ENCODE data around the gene GLRX.

The GLRX gene

GRCh38 chr5:95808013-95808685 lies 14.4 kb downstream of the GLRX start:
- no peak for TF ChIP-seq EZH2phosphoT487 (conservative IDR thresholded peaks at IDR 0.05; ENCODE audit: low read length)
- TF ChIP-seq CTCF (IDR thresholded peaks at IDR 0.05; ENCODE audit: insufficient read depth, low read length, poor library complexity, severe bottlenecking), result no peak
- Histone ChIP-seq H3K27ac (ENCODE audit: low read depth, low read length) (0 out of 2 replicates have a peak overlapping the region, but pooled peaks have one; percentile 11), H3K9me3 (ENCODE audit: insufficient read depth, low read length) (no peaks in the 10 kb centered on the region), H3K36me3 (ENCODE audit: low read length) (no peaks in the 10 kb centered on the region), H3K9ac (ENCODE audit: low read length) (peak overlapping the region; percentile 18; the same call in 1 of the 2 replicates), H3F3A (ENCODE audit: insufficient read depth) (no peaks in the 10 kb centered on the region), H2AFZ (ENCODE audit: low read depth, low read length, severe bottlenecking) (peak overlapping the region; percentile 65), H3K79me2 (ENCODE audit: insufficient read depth, low read length) (no peaks in the 10 kb centered on the region), H3K27me3 (ENCODE audit: low read length) (no peaks in the 10 kb centered on the region), H4K20me1 (ENCODE audit: low read depth, low read length) (no peaks in the 10 kb centered on the region), H3K4me3 (ENCODE audit: insufficient read depth, low read length, poor library complexity, severe bottlenecking) (peak overlapping the region; percentile 2), H3K9me2 (replicated peaks; ENCODE audit: insufficient read depth, low read length) (no peaks in the 10 kb centered on the region), H3K4me2 (ENCODE audit: low read depth, low read length, poor library complexity, severe bottlenecking) (peak overlapping the region; percentile 62)

- H3K27ac ChIP-seq (ENCODE audit: low read depth, low read length), result no peak overlapping the region
- H3K9me2 ChIP-seq (replicated peaks; ENCODE audit: insufficient read depth, low read length), result no peaks in the 10 kb centered on the region
- no peaks in the 10 kb centered on the region for H3K9me3 ChIP-seq (ENCODE audit: insufficient read depth, low read length)
- no peak overlapping the region for H2AFZ ChIP-seq (ENCODE audit: low read depth, low read length, severe bottlenecking)
- H4K20me1 ChIP-seq (ENCODE audit: low read depth, low read length), result no peaks in the 10 kb centered on the region
- no peaks in the 10 kb centered on the region for H3K79me2 ChIP-seq (ENCODE audit: insufficient read depth, low read length)
- no peak for TF ChIP-seq EZH2phosphoT487 (conservative IDR thresholded peaks at IDR 0.05; ENCODE audit: low read length)
- TF ChIP-seq CTCF (IDR thresholded peaks at IDR 0.05; ENCODE audit: insufficient read depth, low read length, poor library complexity, severe bottlenecking), result no peak
- no peak overlapping the region for H3K9ac ChIP-seq (ENCODE audit: low read length)
- no peak overlapping the region for H3K4me2 ChIP-seq (ENCODE audit: low read depth, low read length, poor library complexity, severe bottlenecking)
- H3K27me3 ChIP-seq (ENCODE audit: low read length), result no peaks in the 10 kb centered on the region
- H3K36me3 ChIP-seq (ENCODE audit: low read length), result no peaks in the 10 kb centered on the region
- no peak overlapping the region for H3K4me3 ChIP-seq (ENCODE audit: insufficient read depth, low read length, poor library complexity, severe bottlenecking)
- no peaks in the 10 kb centered on the region for H3F3A ChIP-seq (ENCODE audit: insufficient read depth)
These were observed 15.8 kb downstream of the GLRX start for GRCh38 chr5:95806687-95807086.

DNA sequence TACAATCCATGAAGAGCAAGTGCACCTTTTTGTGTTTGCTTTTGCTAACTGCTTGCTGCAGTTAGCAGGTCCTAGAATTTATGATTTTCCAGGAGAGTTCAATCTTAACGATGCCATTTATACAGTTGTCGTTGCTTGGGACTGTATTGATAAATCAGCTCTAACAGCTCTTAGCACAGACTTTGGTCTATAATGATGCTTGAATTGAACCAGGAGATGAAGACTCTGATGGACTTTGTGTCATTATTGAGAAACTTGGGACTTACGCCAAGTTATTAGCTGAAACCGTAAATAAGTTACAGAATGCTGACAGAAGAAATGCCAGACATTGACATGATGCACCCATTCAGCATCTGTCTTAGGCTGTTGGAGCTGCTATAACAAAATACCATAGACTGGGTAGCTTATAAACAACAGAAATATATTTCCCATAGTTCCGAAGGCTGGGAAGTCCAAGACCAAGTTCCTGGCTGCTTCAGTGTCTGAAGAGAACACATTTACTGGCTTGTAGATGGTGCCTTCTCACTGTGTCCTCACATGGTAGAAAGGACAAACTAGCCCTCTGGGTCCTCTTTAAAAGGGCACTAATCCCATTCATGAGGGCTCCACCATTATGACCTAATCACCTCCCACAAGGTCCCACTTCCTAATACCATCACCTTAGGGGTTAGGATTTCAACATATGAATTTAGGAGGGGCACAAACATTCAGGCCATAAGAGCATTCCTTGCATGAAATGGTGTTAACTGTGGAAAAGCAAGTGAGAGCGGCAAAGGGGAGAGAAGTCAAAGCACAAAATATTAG lies 17.6 kb downstream of the GLRX start:
- no peaks in the 10 kb centered on the region for H3K36me3 ChIP-seq (ENCODE audit: low read length)
- H3K27me3 ChIP-seq (ENCODE audit: low read length), result no peaks in the 10 kb centered on the region
- H4K20me1 ChIP-seq (ENCODE audit: low read depth, low read length), result no peaks in the 10 kb centered on the region
- no peak for TF ChIP-seq EZH2phosphoT487 (conservative IDR thresholded peaks at IDR 0.05; ENCODE audit: low read length)
- TF ChIP-seq CTCF (IDR thresholded peaks at IDR 0.05; ENCODE audit: insufficient read depth, low read length, poor library complexity, severe bottlenecking), result no peak
- H3K27ac ChIP-seq (ENCODE audit: low read depth, low read length), result no peak overlapping the region
- H3K4me2 ChIP-seq (ENCODE audit: low read depth, low read length, poor library complexity, severe bottlenecking), result no peak overlapping the region
- H3K9me2 ChIP-seq (replicated peaks; ENCODE audit: insufficient read depth, low read length), result no peaks in the 10 kb centered on the region
- H2AFZ ChIP-seq (ENCODE audit: low read depth, low read length, severe bottlenecking), result no peak overlapping the region
- H3K4me3 ChIP-seq (ENCODE audit: insufficient read depth, low read length, poor library complexity, severe bottlenecking), result no peak overlapping the region
- H3K9me3 ChIP-seq (ENCODE audit: insufficient read depth, low read length), result no peaks in the 10 kb centered on the region
- H3K79me2 ChIP-seq (ENCODE audit: insufficient read depth, low read length), result no peaks in the 10 kb centered on the region
- no peak overlapping the region for H3K9ac ChIP-seq (ENCODE audit: low read length)
- no peaks in the 10 kb centered on the region for H3F3A ChIP-seq (ENCODE audit: insufficient read depth)
